Gastrocnemius medialis (tissue), 4 donors: Measurements from ENCODE around the gene RNASET2. TPM values are rescaled to one million over a fixed set of nuclear protein-coding genes. Genes with fewer than 3 reads are reported as not detected.

Experiments used
- ATAC-seq, 2 donors: fragments of 150-250 bp; one replicate each; pipeline ENCODE4 v1.9.1; 2016
- DNase-seq, 2 donors: peaks; one replicate each; pipeline ENCODE4 v3.0.0-alpha.2; 2019
- H3K27ac ChIP-seq, 4 donors: fragments of 200-600 bp; sonication (generic); 1 replicate in 1 of 4; 2 replicates in 3 of 4; pipeline ENCODE4 v1.5.1; 2016 to 2018; ENCODE audit warnings: mild to moderate bottlenecking in 2 of 4, moderate library complexity in 1 of 4
- H3K27me3 ChIP-seq, 3 donors: fragments of 200-600 bp; sonication (generic) in 2 of 3; 1 replicate in 1 of 3; 2 replicates in 2 of 3; pipeline versions ENCODE4 v1.5.1 to v1.6.0; 2016 to 2019; ENCODE audit warnings: mild to moderate bottlenecking in 1 of 3, moderate library complexity in 1 of 3
- H3K36me3 ChIP-seq, 2 donors: fragments of 200-600 bp; sonication (generic) in 1 of 2; one replicate each; pipeline ENCODE4 v1.5.1; 2017 to 2018
- H3K4me1 ChIP-seq, 2 donors: fragments of 200-600 bp; sonication (generic) in 1 of 2; one replicate each; pipeline ENCODE4 v1.5.1; 2016 to 2017; ENCODE audit warnings: mild to moderate bottlenecking in 2 of 2
- H3K4me3 ChIP-seq, 4 donors: fragments of 200-600 bp; sonication (generic) in 3 of 4; 1 replicate in 1 of 4; 2 replicates in 3 of 4; pipeline ENCODE4 v1.5.1; 2016 to 2019; ENCODE audit warnings: mild to moderate bottlenecking in 2 of 4
- H3K9me3 ChIP-seq, 3 donors: fragments of 200-600 bp; sonication (generic) in 2 of 3; 1 replicate in 1 of 3; 2 replicates in 2 of 3; pipeline ENCODE4 v1.5.1; 2016 to 2019
- POLR2A ChIP-seq, 2 donors: fragments of 450-650 bp; IDR thresholded peaks; one replicate each; pipeline ENCODE4 v1.6.1; 2017; ENCODE audit warnings: antibody characterized with exemption in 2 of 2, mild to moderate bottlenecking in 2 of 2, moderate library complexity in 2 of 2
- in situ Hi-C, 4 donors: fragments of 200-750 bp; cut with MboI; loops; one replicate each; pipeline versions ENCODE4 v1.15.0 to v1.8.0; 2017; ENCODE audit warnings: low sequenced_read_pairs in 4 of 4
- intact Hi-C: fragments of 100-400 bp; cut with DNase I; formaldehyde crosslinking; loops from one replicate; pipeline ENCODE4 v1.15.1; 2023; ENCODE audit warnings: low total_unique reads
- total RNA-seq, 4 donors: library from RNA; depleted of rRNA; stranded (reverse); fragments of >200 nt; gene quantifications; one replicate each; pipeline versions ENCODE4 v1.1.0 to v1.2.3, GENCODE V29; 2016
- TF ChIP-seq, protein P1 (sequence below), 5 experiments: fragments of 450-650 bp in 3 of 5; fragments of 200-600 bp in 2 of 5; sonication (generic) in 2 of 5; IDR thresholded peaks in 4 of 5; conservative IDR thresholded peaks in 1 of 5; 1 replicate in 4 of 5; 2 replicates in 1 of 5; pipeline ENCODE4 v1.5.1; 2016 to 2019; ENCODE audit warnings: antibody characterized with exemption in 5 of 5, mild to moderate bottlenecking in 3 of 5, moderate library complexity in 3 of 5

RNASET2 gene
- total RNA-seq, 4 donors from 2014 or later: 4.9 to 9.6 (median 6.5) TPM

DNA sequence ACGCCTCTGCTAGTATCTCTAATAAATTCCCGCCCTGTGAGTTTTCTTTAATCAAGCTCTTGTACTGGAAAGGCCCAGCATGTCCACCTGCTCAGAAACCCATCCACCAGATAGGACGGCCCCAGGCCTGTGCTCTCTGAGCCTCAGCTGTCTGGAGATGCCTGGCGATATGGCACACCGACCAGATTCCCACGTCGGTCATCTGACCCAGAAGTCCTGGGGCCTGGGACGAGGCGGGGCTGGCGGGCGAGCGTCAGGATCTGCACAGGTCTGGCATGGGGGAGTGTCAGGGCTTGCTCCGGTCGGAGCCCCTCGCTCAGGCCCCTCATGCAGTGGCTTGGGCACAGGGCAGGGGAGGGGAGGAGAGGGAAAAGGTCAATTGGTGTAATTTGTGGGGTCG is 10.2 kb downstream of the RNASET2 start:
- no peak for TF ChIP-seq POLR2A (IDR thresholded peaks at IDR 0.05)
- TF ChIP-seq, protein P1, sequence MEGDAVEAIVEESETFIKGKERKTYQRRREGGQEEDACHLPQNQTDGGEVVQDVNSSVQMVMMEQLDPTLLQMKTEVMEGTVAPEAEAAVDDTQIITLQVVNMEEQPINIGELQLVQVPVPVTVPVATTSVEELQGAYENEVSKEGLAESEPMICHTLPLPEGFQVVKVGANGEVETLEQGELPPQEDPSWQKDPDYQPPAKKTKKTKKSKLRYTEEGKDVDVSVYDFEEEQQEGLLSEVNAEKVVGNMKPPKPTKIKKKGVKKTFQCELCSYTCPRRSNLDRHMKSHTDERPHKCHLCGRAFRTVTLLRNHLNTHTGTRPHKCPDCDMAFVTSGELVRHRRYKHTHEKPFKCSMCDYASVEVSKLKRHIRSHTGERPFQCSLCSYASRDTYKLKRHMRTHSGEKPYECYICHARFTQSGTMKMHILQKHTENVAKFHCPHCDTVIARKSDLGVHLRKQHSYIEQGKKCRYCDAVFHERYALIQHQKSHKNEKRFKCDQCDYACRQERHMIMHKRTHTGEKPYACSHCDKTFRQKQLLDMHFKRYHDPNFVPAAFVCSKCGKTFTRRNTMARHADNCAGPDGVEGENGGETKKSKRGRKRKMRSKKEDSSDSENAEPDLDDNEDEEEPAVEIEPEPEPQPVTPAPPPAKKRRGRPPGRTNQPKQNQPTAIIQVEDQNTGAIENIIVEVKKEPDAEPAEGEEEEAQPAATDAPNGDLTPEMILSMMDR (IDR thresholded peaks at IDR 0.05 in 4 of 5, conservative IDR thresholded peaks at IDR 0.05 in 1 of 5): no peak
- in situ Hi-C loops: no loop called here
- intact Hi-C loops: no loop called here
- DNase-seq (no peak), ATAC-seq (no peak)
- Histone ChIP-seq H3K9me3 (no peaks in the 10 kb centered on the region), H3K4me3 (no peak overlapping the region), H3K36me3 (peaks cover 0 to 7% of the 10 kb centered on the region in 2 donors), H3K27me3 (no peaks in the 10 kb centered on the region), H3K4me1 (no peaks in the 10 kb centered on the region), H3K27ac (no peak overlapping the region)

DNA sequence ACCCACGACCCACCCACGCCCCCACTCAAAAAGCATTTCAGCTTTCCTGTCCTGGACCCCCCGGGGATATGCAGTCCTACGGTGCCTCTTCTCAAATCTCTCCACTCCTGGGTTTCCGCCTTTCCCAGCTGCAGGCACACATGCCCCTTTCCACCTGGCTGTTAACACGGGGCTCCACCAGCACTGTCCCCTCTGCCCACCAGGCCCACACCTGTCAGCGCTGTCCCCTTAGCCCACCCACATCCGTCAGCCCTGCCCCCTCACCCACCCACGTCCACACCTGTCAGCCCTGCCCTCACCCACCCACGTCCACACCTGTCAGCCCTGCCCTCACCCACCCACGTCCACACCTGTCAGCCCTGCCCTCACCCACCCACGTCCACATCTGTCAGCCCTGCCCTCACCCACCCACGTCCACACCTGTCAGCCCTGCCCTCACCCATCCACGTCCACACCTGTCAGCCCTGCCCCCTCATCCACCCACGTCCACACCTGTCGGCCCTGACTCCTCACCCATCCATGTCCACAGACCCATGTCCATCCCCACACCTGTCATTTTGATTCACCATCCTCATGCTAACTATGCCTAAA is 11.6 kb downstream of the RNASET2 start:
- no peaks in the 10 kb centered on the region for H3K9me3 ChIP-seq
- no peaks in the 10 kb centered on the region for H3K4me1 ChIP-seq
- H3K36me3 ChIP-seq: peaks cover 0 to 7% of the 10 kb centered on the region in 2 donors
- no peak overlapping the region for H3K27ac ChIP-seq
- no peak overlapping the region for H3K4me3 ChIP-seq
- TF ChIP-seq POLR2A (IDR thresholded peaks at IDR 0.05): no peak
- TF ChIP-seq, protein P1 (IDR thresholded peaks at IDR 0.05 in 4 of 5, conservative IDR thresholded peaks at IDR 0.05 in 1 of 5): no peak
- ATAC-seq (no peak), DNase-seq (no peak)
- intact Hi-C loops: no loop called here
- in situ Hi-C loops: no loop called here
- no peaks in the 10 kb centered on the region for H3K27me3 ChIP-seq

DNA sequence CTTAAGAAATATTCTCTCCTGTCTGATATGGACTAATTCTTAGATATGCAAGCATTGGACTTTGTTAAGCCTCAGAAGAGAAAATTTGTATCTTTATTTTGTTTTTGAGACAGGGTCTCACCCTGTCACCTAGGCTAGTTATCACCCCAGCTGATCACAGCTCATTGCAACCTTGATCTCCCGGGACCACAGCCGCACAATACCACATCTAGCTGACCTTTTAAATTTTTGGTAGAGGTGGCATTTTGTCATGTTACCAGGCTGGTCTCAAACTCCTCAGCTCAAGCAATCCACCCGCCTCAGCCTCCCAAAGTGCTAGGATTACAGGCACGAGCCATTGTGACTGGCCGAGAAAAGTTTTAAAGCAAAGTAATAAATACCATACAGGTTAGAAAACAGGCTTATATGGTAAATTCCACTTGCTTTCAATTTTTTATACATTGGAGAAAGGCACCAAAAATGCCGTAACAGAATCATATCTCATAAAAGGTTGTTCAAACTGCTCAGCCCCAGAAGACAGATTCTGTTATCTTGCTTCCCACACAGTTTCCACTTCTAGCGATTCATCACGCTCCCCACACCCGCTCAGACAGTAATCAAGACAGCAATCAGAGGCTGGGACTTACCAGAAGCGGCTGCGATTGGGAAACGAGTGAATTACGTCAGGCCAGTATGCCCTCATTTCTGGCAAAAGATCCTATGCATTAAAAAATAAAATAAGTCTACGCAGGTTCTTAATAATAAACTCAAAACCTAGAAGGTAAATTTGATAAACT is 13.8 kb downstream of the RNASET2 start:
- no peaks in the 10 kb centered on the region for H3K27me3 ChIP-seq
- no peak overlapping the region for H3K27ac ChIP-seq
- H3K4me1 ChIP-seq: no peaks in the 10 kb centered on the region
- H3K4me3 ChIP-seq: no peak overlapping the region
- ATAC-seq: no peak
- H3K9me3 ChIP-seq: no peaks in the 10 kb centered on the region
- in situ Hi-C loops (no loop called here), intact Hi-C loops (no loop called here)
- peaks cover 0 to 21% of the 10 kb centered on the region in 2 donors for H3K36me3 ChIP-seq
- no peak for DNase-seq
- no peak for TF ChIP-seq POLR2A (IDR thresholded peaks at IDR 0.05)
- TF ChIP-seq, protein P1 (IDR thresholded peaks at IDR 0.05 in 4 of 5, conservative IDR thresholded peaks at IDR 0.05 in 1 of 5): no peak

DNA sequence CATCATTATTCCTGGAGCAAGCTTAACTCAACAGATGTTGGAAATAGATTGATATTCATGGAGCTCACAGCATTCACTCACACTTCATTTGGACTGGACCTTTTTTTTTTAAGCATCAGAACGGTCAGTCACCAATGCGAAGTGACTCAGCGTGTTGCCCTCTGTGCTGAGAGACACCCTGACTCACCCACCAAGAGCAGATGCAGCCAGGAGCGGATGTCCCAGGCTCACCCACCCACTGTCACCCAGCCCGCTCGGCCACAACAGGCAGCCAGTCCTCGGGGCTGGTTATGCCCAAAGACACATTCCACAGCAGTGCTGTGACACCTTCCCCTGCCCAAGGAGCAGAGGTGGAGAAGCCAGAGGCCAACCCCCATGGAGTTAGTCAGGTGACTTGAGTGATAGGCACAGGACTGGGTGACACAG is 15.7 kb downstream of the RNASET2 start:
- no peak overlapping the region for H3K4me3 ChIP-seq
- H3K4me1 ChIP-seq: no peaks in the 10 kb centered on the region
- TF ChIP-seq, protein P1 (IDR thresholded peaks at IDR 0.05 in 4 of 5, conservative IDR thresholded peaks at IDR 0.05 in 1 of 5): no peak
- TF ChIP-seq POLR2A (IDR thresholded peaks at IDR 0.05): no peak
- DNase-seq (no peak), ATAC-seq (no peak)
- H3K36me3 ChIP-seq: peaks cover 0 to 21% of the 10 kb centered on the region in 2 donors
- intact Hi-C loops: no loop called here
- no peaks in the 10 kb centered on the region for H3K27me3 ChIP-seq
- in situ Hi-C loops: no loop called here
- H3K9me3 ChIP-seq: no peaks in the 10 kb centered on the region
- no peak overlapping the region for H3K27ac ChIP-seq
